Activated CD8-positive, alpha-beta memory T cell treated with anti-CD3 and anti-CD28 coated beads, Interleukin-2, amount 50 U/mL, for 4 hours (primary cell): ENCODE data around the gene CAMK2B.

ENCODE experiments used
- DNase-seq: peaks from one replicate; pipeline ENCODE4 v3.0.0-alpha.2; 2020

CAMK2B gene

DNA sequence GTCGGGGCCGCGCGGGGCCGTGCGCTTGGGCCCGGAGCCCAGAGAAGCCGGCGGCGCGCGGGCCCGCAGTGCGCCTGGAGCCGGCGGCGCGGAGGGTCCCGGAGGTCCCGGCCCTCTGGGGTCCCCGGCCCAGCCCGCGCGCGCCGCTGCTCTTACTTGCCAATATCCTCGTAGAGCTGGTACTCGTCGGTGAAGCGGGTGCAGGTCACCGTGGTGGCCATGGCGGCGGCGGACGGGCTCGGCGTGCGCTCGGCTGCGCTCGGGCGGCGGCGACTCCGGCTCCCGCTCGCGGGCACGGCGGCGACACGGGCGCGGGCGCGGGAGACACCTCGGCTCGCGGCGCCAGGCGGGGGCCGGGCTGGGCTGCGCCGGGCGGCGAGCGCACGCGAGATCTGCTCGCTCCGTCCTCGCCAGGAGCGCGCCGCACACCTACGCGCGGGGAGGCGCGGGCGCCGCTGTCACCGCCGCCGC, at the start of gene CAMK2B:
Gene CAMK2B (minus strand): TSS at position 394 of the 471 bp plus-strand sequence. CDS start 173 bp downstream, at position 221.
- DNase-seq = no peak

- no peak for DNase-seq
Measured at GRCh38 chr7:44374007-44374763, 48.8 kb upstream of the CAMK2B start.

DNA sequence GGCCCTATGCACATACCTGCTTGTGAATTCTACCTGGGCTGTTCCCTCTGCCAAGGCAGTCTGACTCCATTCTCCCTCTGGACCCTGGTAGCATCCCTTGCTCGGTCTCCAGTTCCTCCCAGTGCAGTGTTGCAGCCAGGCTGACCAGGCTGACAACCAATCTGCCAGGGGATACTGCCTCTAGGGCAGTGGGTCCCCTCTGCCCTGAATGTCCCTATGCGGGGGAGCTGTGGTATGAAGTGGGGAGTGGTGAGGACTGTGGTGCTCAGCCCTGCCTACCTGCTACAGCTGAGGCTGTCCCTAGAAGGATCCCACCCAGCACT, 48.0 kb upstream of the CAMK2B start:
- no peak for DNase-seq

DNA sequence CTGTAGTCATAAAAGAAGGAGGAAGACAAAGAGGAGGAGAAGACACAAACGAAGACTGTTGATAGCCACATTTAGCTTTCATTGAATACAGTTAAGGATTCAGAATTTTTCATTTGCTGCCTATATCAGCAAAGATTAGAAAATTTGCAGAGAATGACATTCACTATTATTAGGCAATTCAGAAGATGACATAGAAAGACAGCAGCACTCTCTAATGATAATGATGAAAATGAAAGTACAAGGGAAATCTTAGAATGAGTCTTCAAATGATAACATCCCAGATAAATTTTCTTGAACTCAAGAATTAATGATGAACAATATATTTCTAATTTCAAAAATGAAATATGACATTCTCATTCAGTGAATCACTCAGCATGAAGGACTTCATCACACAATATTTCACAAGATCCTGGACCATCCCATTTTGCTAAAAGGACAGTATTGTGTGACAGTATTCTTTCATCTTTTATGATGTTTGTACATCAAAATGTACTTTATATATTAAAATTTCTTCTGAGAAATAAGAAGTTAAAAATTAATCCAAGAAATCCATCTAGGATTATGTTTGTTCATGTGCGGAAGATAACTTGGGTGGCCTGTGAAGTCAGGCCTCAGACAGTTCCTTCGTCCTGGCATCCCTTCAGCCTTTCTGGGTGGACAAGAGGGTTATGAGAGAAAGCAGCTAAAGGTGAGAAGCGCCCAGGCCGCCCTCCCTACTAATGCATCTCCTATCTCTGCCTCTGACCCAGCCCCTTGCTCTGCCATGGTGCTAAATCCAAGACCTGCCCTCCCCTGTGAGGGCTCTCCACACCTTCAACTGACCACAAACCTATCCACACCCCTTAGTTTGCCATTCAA, 47.4 kb upstream of the CAMK2B start:
- no peak for DNase-seq

GRCh38 chr7:44368885-44369284, 43.5 kb upstream of the CAMK2B start:
- DNase-seq = no peak

GRCh38 chr7:44368455-44368854, 43.1 kb upstream of the CAMK2B start:
- DNase-seq = no peak

DNA sequence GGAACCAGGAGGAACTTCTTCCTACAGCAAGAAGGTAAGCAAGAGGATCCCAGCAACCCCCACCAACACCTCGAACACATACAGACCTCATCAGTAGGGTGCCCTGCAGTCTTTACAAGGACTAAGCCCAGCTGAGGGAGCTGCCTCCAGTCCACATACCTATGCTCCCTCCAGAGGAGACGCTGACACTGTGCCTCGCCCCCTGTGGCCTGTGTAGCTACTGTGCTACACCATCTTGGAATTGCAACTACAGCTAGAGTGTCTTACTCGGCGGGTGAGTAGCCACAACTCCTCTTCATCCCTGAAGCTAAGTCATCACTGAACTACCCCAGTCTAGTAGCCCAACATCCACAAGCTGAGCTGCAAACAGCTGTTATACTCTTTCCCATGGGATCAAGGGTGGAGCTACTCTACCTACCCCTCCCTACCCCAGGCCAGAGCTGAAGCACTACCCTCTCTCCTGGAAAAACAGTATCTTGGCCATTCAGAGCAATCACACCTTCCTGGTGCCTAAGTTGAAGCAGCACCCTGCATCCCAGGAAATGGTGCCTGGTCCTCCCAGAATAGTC, 42.2 kb upstream of the CAMK2B start:
- no peak for DNase-seq

DNA sequence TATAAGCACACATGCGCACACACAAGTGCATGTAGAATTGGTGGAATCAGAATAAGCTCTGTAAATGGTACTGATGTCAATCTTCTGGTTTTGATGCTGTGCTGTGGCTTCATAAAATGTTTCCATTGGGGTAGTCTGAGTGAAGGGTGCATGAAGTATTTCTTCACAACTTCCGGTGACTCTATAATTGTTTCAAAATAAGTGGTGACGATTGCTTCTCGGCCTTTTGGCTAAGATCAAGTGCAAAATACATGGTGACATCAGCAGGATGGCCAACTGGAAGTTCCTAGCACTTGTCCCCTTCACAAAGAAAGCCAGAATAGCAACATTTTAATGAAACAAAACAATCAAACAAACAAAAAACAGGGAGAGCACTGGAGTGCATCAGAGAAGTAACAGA, 41.6 kb upstream of the CAMK2B start:
- DNase-seq = no peak

DNA sequence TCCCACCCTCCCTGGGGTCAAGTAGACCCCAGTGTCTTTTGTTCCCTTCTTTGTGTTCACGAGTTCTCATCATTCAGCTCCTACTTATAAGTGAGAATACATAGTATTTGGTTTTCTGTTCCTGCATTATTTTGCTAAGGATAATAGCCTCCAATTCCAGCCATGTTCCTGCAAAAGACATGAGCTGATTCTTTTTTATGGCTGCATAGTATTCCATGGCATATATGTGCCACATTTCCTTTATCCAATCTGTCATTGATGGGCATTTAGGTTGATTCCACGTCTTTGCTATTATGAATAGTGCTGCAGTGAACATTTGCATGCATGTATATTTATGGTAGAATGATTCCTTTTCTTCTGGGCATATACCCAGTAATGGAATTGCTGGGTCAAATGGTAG, 28.3 kb upstream of the CAMK2B start:
- DNase-seq = no peak

DNA sequence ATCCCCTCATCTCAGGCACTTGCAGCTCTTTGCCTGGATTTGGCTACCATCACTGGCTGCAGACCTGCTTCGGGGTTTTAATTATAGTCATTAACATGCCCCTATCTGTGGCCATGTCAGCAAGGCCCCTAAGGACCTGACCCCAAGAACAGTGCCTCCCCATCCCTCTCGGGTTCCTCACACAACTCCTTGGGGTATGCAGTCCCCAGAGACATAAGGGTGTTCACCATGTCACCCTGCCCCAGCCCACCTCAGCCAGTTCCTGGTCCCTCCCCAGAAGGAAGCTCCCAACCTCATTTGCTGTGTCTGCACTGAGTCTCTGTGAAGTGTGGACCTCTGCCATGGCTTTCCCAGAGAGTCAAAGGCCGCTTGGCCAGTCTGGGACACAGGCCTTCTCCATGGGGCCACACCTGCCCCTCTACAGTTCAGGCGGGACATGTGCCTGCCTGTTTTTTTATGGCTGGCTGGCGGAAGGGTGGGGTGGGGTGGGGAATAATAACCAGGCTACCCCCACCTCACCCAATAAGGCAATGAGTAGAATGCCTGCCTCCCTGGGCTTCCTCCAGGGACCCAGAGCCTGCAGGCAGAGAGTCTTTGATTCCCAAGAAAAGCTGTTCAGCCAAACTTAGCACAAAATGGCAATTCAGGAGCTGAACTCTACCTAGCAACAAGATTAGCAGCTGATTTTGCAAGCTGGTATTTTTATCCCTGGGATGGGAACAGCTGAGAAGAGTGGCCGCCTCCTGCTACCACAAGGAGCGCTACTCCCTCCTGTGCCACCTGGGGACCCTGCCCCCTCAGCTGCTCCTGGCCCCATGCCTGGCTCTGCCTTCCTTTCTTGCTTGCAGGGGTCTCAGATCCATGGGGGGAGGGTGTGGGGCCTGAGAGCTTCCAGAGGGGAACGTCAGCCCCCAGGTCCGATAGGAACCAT, 23.7 kb upstream of the CAMK2B start:
- DNase-seq = no peak

- no peak for DNase-seq
Measured at GRCh38 chr7:44348300-44348699, 22.9 kb upstream of the CAMK2B start.

- no peak for DNase-seq
Measured at GRCh38 chr7:44347546-44348114, 22.2 kb upstream of the CAMK2B start.

- DNase-seq = no peak
Measured at GRCh38 chr7:44346063-44346462, 20.7 kb upstream of the CAMK2B start.

DNA sequence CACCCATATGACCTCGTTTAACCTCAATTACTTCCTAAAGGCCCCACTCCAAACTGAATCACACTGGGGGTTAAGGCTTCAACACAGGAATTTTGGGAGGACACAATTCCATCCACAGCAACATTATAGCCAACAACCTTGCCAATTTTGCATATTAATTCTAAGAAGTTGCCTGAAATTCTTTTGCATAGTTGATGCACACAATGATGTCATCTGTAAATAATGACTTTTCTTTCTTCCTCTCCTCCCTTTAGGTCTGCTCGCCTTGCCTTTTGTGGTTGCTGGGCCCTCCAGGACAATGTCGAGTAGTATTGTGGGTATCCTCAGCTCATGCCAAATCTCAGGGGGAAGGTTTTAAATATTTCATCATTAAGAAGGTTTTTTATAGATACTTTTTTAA, 16.0 kb upstream of the CAMK2B start:
- no peak for DNase-seq

GRCh38 chr7:44338600-44338999, 13.2 kb upstream of the CAMK2B start:
- no peak for DNase-seq

GRCh38 chr7:44336491-44336890, 11.1 kb upstream of the CAMK2B start:
- no peak for DNase-seq

DNA sequence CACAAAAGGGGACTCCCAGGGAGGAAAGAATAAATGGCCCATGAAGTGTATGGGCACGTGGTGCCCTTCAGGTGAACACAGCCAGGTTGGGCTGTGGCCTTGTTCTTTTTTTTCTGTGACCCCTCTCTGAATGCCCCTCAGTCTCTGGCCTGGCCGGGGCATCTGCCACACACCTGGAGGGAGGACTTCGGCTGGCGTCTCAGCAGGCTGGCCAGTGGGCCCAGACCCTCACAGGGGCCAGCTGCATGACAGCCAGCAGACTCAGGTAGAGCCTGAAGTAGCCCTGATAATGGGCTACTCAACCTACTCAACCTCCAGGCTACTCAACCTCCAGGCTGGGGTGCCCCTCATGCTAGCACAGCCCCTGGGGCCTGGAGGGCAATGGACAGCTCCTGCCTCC, 9.8 kb upstream of the CAMK2B start:
- DNase-seq = no peak

- DNase-seq = no peak
Measured at GRCh38 chr7:44334734-44335097, 9.3 kb upstream of the CAMK2B start.

DNA sequence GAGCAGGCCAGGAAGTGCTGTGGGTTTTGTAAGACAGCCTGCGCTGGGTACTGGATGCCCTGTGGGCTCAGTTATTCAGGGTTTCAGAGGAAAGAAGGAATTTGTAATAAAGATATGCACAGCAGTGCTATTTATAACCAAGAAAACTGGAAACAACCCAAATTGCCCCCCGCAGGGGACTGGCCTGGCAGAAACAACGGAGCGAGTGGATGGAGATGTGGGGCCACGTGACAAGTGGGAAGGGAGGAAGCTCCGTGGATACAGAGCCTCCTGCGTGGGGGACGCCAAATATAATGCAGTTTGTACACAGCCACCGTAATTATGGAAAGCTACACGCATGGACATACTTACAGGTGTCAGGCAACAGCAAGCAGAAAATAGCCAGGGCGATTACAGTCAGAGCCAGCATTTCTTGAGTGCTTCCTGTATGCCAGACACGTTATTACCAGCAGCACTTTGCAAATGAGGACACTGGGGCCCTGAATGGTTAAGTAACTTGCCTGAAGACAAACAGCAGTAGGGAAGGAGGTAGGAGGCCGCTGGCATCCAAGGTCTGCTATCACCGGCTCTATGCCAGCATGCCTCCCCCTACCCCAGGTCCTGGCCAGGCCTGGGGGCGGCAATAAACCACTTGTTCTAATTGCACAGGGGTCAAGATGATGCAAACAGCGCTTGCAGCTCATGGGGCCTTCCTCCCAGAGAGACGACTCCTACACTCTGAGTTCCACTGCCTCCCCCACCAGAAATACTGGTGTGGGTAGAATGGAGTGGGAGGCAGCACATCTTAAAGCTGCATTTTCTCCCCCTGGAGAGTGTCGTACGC, 8.7 kb upstream of the CAMK2B start:
- no peak for DNase-seq

- no peak for DNase-seq
Measured at GRCh38 chr7:44331682-44332081, 6.3 kb upstream of the CAMK2B start.

DNA sequence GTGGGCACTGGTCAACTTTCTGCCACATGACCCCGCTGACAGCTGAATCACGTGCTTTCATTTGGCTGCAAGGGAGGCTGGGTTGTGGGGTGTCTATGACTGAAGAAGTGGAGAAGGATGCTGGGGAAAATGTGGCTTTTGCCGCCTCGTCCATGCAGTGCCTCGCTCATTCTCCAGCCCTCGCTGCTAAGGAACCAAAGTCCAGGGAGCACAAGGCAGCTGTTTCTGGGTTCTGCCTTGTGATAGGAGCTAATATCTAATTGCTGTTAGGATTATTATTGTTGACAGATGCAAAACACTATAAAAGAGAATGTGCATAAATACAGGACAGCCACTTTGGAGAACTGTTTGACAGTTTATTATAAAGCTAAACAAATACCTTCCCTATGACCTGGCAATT, 4.9 kb upstream of the CAMK2B start:
- no peak for DNase-seq

DNA sequence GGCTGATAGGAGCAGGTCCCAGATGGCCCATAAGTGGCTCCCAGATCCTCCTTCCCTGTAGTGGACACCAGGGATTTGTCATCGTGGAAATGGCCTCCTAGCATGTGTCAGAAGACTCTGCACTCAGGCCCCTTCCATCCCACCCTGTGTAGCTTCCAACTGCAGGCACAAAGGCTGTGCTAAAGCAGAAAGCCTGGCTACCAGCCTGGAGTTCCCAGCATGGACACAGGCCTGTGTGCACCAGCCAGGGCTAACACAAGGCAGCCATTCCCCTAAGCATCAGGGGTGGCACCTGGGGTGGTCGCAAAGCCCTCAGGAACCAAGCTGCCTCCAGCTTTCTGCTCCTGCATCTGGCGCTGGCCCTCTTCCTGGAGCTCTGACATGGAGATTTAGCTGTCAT, 4.5 kb upstream of the CAMK2B start:
- DNase-seq = no peak
